Astrocyte (in vitro differentiated cells and primary cell): ENCODE data around the gene MDM1. TPM values are rescaled to one million over a fixed set of nuclear protein-coding genes. Genes with fewer than 3 reads are reported as not detected.

Source experiments
- DNase-seq: peaks from one replicate; pipeline ENCODE4 v3.0.0-alpha.2; 2010; ENCODE audit warnings: low read depth
- FAIRE-seq: peaks from 2 replicates; lab custom pipeline; 2011; peaks lifted over from hg19 to GRCh38; lab: Jason Lieb, UNC
- H2AFZ ChIP-seq: 2 replicates; pipeline ENCODE4 v1.6.0; 2012; ENCODE audit warnings: low read depth, low read length, inconsistent platforms
- H3K27ac ChIP-seq: 2 replicates; pipeline ENCODE4 v1.5.1; 2011; ENCODE audit warnings: low read depth, low read length, inconsistent platforms
- H3K27me3 ChIP-seq: 2 replicates; pipeline ENCODE4 v1.6.0; 2011; ENCODE audit warnings: low read length, inconsistent platforms; ENCODE audit not compliant: insufficient read depth
- H3K36me3 ChIP-seq: 2 replicates; pipeline ENCODE4 v1.5.1; 2011; ENCODE audit warnings: low read length, inconsistent platforms; ENCODE audit not compliant: insufficient read depth
- H3K4me1 ChIP-seq: 2 replicates; pipeline ENCODE4 v1.5.1; 2011; ENCODE audit warnings: low read length, inconsistent platforms; ENCODE audit not compliant: insufficient read depth
- H3K4me2 ChIP-seq: 2 replicates; pipeline ENCODE4 v1.6.0; 2012; ENCODE audit warnings: low read length, inconsistent platforms
- H3K4me3 ChIP-seq: 2 replicates; pipeline ENCODE4 v1.5.1; 2011; ENCODE audit warnings: low read depth, mild to moderate bottlenecking, low read length, inconsistent platforms; ENCODE audit not compliant: insufficient read depth
- H3K79me2 ChIP-seq: 2 replicates; pipeline ENCODE4 v1.6.0; 2012; ENCODE audit warnings: mild to moderate bottlenecking, low read length, inconsistent platforms; ENCODE audit not compliant: insufficient read depth
- H3K9ac ChIP-seq: 2 replicates; pipeline ENCODE4 v1.6.0; 2012; ENCODE audit warnings: mild to moderate bottlenecking, low read length, inconsistent platforms
- H3K9me3 ChIP-seq: 2 replicates; pipeline ENCODE4 v1.5.1; 2012; ENCODE audit warnings: low read depth, mild to moderate bottlenecking, low read length, inconsistent platforms; ENCODE audit not compliant: insufficient read depth
- H4K20me1 ChIP-seq: 2 replicates; pipeline ENCODE4 v1.6.0; 2012; ENCODE audit warnings: low read length, inconsistent platforms; ENCODE audit not compliant: insufficient read depth
- H3K27ac Mint-ChIP-seq: one replicate; pipeline ENCODE4 v1.8.0; 2021; ENCODE audit warnings: mild to moderate bottlenecking, mixed read lengths; ENCODE audit not compliant: unreplicated experiment
- H3K27me3 Mint-ChIP-seq: one replicate; pipeline ENCODE4 v1.8.0; 2021; ENCODE audit warnings: low read depth, mixed read lengths; ENCODE audit not compliant: unreplicated experiment
- H3K36me3 Mint-ChIP-seq: one replicate; pipeline ENCODE4 v1.8.0; 2021; ENCODE audit warnings: low read depth, mixed read lengths; ENCODE audit not compliant: unreplicated experiment
- H3K4me1 Mint-ChIP-seq: one replicate; pipeline ENCODE4 v1.8.0; 2021; ENCODE audit warnings: low read depth, mixed read lengths; ENCODE audit not compliant: unreplicated experiment
- H3K4me3 Mint-ChIP-seq: one replicate; pipeline ENCODE4 v1.8.0; 2021; ENCODE audit warnings: mild to moderate bottlenecking, moderate library complexity, mixed read lengths; ENCODE audit not compliant: unreplicated experiment
- H3K9me3 Mint-ChIP-seq: one replicate; pipeline ENCODE4 v1.8.0; 2021; ENCODE audit warnings: mild to moderate bottlenecking, mixed read lengths; ENCODE audit not compliant: unreplicated experiment
- CTCF ChIP-seq: IDR thresholded peaks from 2 replicates; pipeline ENCODE4 v1.5.1; 2011; ENCODE audit warnings: low read depth, mild to moderate bottlenecking, inconsistent platforms, low read length, moderate library complexity; ENCODE audit not compliant: insufficient read depth
- EZH2 ChIP-seq: IDR thresholded peaks from 2 replicates; pipeline ENCODE4 v1.6.1; 2012; ENCODE audit warnings: mild to moderate bottlenecking, low read length, inconsistent platforms; ENCODE audit not compliant: insufficient read depth
- total RNA-seq: library from RNA; stranded (reverse); gene quantifications from 2 replicates; pipeline ENCODE4 v1.2.1, GENCODE V29; 2021

Gene MDM1
- total RNA-seq, 1 donor from 2014 or later, result 10.8 TPM

GRCh38 chr12:68250454-68250853, 81.7 kb downstream of the MDM1 start:
- Histone ChIP-seq H3K9ac (no peak overlapping the region), H2AFZ (no peak overlapping the region), H3K4me3 (no peak overlapping the region), H3K79me2 (no peaks in the 10 kb centered on the region), H3K4me2 (no peak overlapping the region), H3K27me3 (no peaks in the 10 kb centered on the region), H3K27ac (no peak overlapping the region), H3K9me3 (no peaks in the 10 kb centered on the region), H4K20me1 (no peaks in the 10 kb centered on the region), H3K36me3 (no peaks in the 10 kb centered on the region), H3K4me1 (peaks cover 7% of the 10 kb centered on the region)
- no peak overlapping the region for H3K4me3 Mint-ChIP-seq
- no peaks in the 10 kb centered on the region for H3K36me3 Mint-ChIP-seq
- H3K27ac Mint-ChIP-seq, result no peak overlapping the region
- DNase-seq, result peak; percentile 17
- no peaks in the 10 kb centered on the region for H3K4me1 Mint-ChIP-seq
- FAIRE-seq, result no peak
- TF ChIP-seq EZH2 (no peak), CTCF (no peak)
- H3K9me3 Mint-ChIP-seq, result peaks cover 2% of the 10 kb centered on the region
- H3K27me3 Mint-ChIP-seq, result peaks cover 13% of the 10 kb centered on the region

GRCh38 chr12:68247785-68248184, 84.4 kb downstream of the MDM1 start:
- no peaks in the 10 kb centered on the region for H3K9me3 ChIP-seq
- no peaks in the 10 kb centered on the region for H4K20me1 ChIP-seq
- no peak for TF ChIP-seq EZH2
- no peak for TF ChIP-seq CTCF
- no peak overlapping the region for H3K9ac ChIP-seq
- H2AFZ ChIP-seq, result no peak overlapping the region
- H3K4me1 ChIP-seq, result peaks cover 7% of the 10 kb centered on the region
- H3K4me2 ChIP-seq, result no peak overlapping the region
- H3K27me3 ChIP-seq, result no peaks in the 10 kb centered on the region
- Mint-ChIP-seq H3K36me3 (no peaks in the 10 kb centered on the region), H3K9me3 (peaks cover 2% of the 10 kb centered on the region), H3K27me3 (peaks cover 12% of the 10 kb centered on the region), H3K4me1 (no peaks in the 10 kb centered on the region), H3K27ac (no peak overlapping the region), H3K4me3 (no peak overlapping the region)
- H3K36me3 ChIP-seq, result no peaks in the 10 kb centered on the region
- H3K79me2 ChIP-seq, result no peaks in the 10 kb centered on the region
- H3K4me3 ChIP-seq, result no peak overlapping the region
- no peak overlapping the region for H3K27ac ChIP-seq
- FAIRE-seq (no peak), DNase-seq (no peak)

- H3K4me3 Mint-ChIP-seq, result no peak overlapping the region
- Histone ChIP-seq H3K4me3 (no peak overlapping the region), H3K79me2 (no peaks in the 10 kb centered on the region), H2AFZ (no peak overlapping the region), H3K27me3 (no peaks in the 10 kb centered on the region), H3K27ac (no peak overlapping the region), H3K9ac (no peak overlapping the region), H3K36me3 (no peaks in the 10 kb centered on the region), H4K20me1 (no peaks in the 10 kb centered on the region), H3K4me1 (peaks cover 7% of the 10 kb centered on the region), H3K4me2 (no peak overlapping the region), H3K9me3 (no peaks in the 10 kb centered on the region)
- peaks cover 2% of the 10 kb centered on the region for H3K9me3 Mint-ChIP-seq
- no peaks in the 10 kb centered on the region for H3K36me3 Mint-ChIP-seq
- no peak overlapping the region for H3K27ac Mint-ChIP-seq
- FAIRE-seq (no peak), DNase-seq (no peak)
- no peaks in the 10 kb centered on the region for H3K4me1 Mint-ChIP-seq
- TF ChIP-seq CTCF (no peak), EZH2 (no peak)
- H3K27me3 Mint-ChIP-seq, result peaks cover 12% of the 10 kb centered on the region
Measured at GRCh38 chr12:68246350-68246749, 85.8 kb downstream of the MDM1 start.
